Mesendoderm (in vitro differentiated cells): ENCODE results near the gene SMAP2.
"Not testable (repeated sequence)": the region's sequence is repeated elsewhere in the genome, so short reads cannot be mapped to it uniquely, and the experiment has no call there.

Source experiments
- DNase-seq: peaks from one replicate; pipeline ENCODE4 v3.0.0; 2013
- H2AK5ac ChIP-seq: 2 replicates; pipeline ENCODE4 v1.6.1; 2013; ENCODE audit warnings: low read length, inconsistent platforms
- H2BK120ac ChIP-seq: 2 replicates; pipeline ENCODE4 v1.6.1; 2013; ENCODE audit warnings: low read depth, mild to moderate bottlenecking, low read length, moderate library complexity, mixed read lengths
- H2BK15ac ChIP-seq: replicated peaks from 2 replicates; pipeline ENCODE4 v1.6.1; 2013; ENCODE audit warnings: low read depth, mild to moderate bottlenecking, moderate library complexity
- H2BK5ac ChIP-seq: 2 replicates; pipeline ENCODE4 v1.6.1; 2013; ENCODE audit warnings: low read length, inconsistent platforms
- H3K18ac ChIP-seq: 2 replicates; pipeline ENCODE4 v1.6.1; 2013; ENCODE audit warnings: mild to moderate bottlenecking, low read length, mixed read lengths
- H3K23ac ChIP-seq: one replicate; pipeline ENCODE4 v1.6.1; 2013; ENCODE audit warnings: low read length
- H3K27ac ChIP-seq: 2 replicates; pipeline ENCODE4 v1.5.1; 2013; ENCODE audit warnings: low read depth, mild to moderate bottlenecking, inconsistent platforms, low read length, moderate library complexity
- H3K27me3 ChIP-seq: 2 replicates; pipeline ENCODE4 v1.6.1; 2013; ENCODE audit warnings: low read length, control low read depth, mild to moderate bottlenecking, inconsistent platforms; ENCODE audit not compliant: insufficient read depth, poor library complexity
- H3K36me3 ChIP-seq: 2 replicates; pipeline ENCODE4 v1.6.1; 2013; ENCODE audit warnings: low read length, inconsistent platforms; ENCODE audit not compliant: control insufficient read depth, insufficient read depth
- H3K4ac ChIP-seq: one replicate; pipeline ENCODE4 v1.6.1; 2013; ENCODE audit warnings: low read depth, mild to moderate bottlenecking, low read length, moderate library complexity
- H3K4me1 ChIP-seq: 2 replicates; pipeline ENCODE4 v1.6.1; 2013; ENCODE audit warnings: low read depth, low read length, inconsistent platforms; ENCODE audit not compliant: control insufficient read depth
- H3K4me2 ChIP-seq: 2 replicates; pipeline ENCODE4 v1.6.1; 2013; ENCODE audit warnings: low read length
- H3K4me3 ChIP-seq: 2 replicates; pipeline ENCODE4 v1.5.1; 2013; ENCODE audit warnings: mild to moderate bottlenecking, low read length
- H3K56ac ChIP-seq: one replicate; pipeline ENCODE4 v1.6.1; 2013; ENCODE audit warnings: low read length
- H3K79me1 ChIP-seq: 2 replicates; pipeline ENCODE4 v1.6.1; 2013; ENCODE audit warnings: low read length, inconsistent platforms
- H3K79me2 ChIP-seq: 2 replicates; pipeline ENCODE4 v1.6.1; 2013; ENCODE audit warnings: mild to moderate bottlenecking, low read length; ENCODE audit not compliant: control insufficient read depth, insufficient read depth
- H3K9ac ChIP-seq: 2 replicates; pipeline ENCODE4 v1.6.1; 2013; ENCODE audit warnings: low read length, inconsistent platforms
- H4K5ac ChIP-seq: one replicate; pipeline ENCODE4 v1.6.1; 2013; ENCODE audit warnings: low read length
- H4K8ac ChIP-seq: one replicate; pipeline ENCODE4 v1.6.1; 2013; ENCODE audit warnings: low read depth, mild to moderate bottlenecking, control low read depth, low read length, moderate library complexity
- WGBS: extraction: QIAGEN DNeasy Blood & Tissue Kit; methylation state at CpG from one replicate; pipeline ENCODE4 v1.1.7; 2013; ENCODE audit warnings: low lambda C conversion rate, missing lambda C conversion rate; ENCODE audit not compliant: insufficient coverage; ENCODE audit errors: extremely low coverage; 5-methylcytosine and 5-hydroxymethylcytosine counted together

Gene SMAP2

GRCh38 chr1:40339420-40340323 is 33.9 kb upstream of the SMAP2 start:
- H2AK5ac ChIP-seq, result no peak overlapping the region
- no peak overlapping the region for H3K23ac ChIP-seq
- no peak overlapping the region for H3K56ac ChIP-seq
- DNase-seq, result no peak
- no peak overlapping the region for H3K4me3 ChIP-seq
- H3K18ac ChIP-seq, result no peak overlapping the region
- no peaks in the 10 kb centered on the region for H3K79me2 ChIP-seq
- no peaks in the 10 kb centered on the region for H3K36me3 ChIP-seq
- H3K4ac ChIP-seq, result no peak overlapping the region
- no peak overlapping the region for H3K9ac ChIP-seq
- H3K4me2 ChIP-seq, result no peak overlapping the region
- H3K27ac ChIP-seq, result no peak overlapping the region
- H3K27me3 ChIP-seq, result no peaks in the 10 kb centered on the region
- no peaks in the 10 kb centered on the region for H3K4me1 ChIP-seq
- H2BK120ac ChIP-seq, result no peak overlapping the region
- no peak overlapping the region for H2BK5ac ChIP-seq
- WGBS, result no CpG with 5 or more reads among the region's 6 CpGs
- H4K5ac ChIP-seq, result no peak overlapping the region
- no peak overlapping the region for H2BK15ac ChIP-seq
- no peaks in the 10 kb centered on the region for H3K79me1 ChIP-seq
- H4K8ac ChIP-seq, result no peak overlapping the region

- Histone ChIP-seq H3K9ac (no peak overlapping the region), H3K4me1 (no peaks in the 10 kb centered on the region), H4K5ac (no peak overlapping the region), H3K27ac (no peak overlapping the region), H4K8ac (no peak overlapping the region), H3K18ac (no peak overlapping the region), H3K23ac (no peak overlapping the region), H3K4me3 (no peak overlapping the region), H3K4ac (no peak overlapping the region), H3K79me2 (no peaks in the 10 kb centered on the region), H2BK120ac (no peak overlapping the region), H2AK5ac (no peak overlapping the region), H2BK5ac (no peak overlapping the region), H3K79me1 (no peaks in the 10 kb centered on the region), H2BK15ac (no peak overlapping the region), H3K27me3 (no peaks in the 10 kb centered on the region), H3K56ac (no peak overlapping the region), H3K4me2 (no peak overlapping the region), H3K36me3 (no peaks in the 10 kb centered on the region)
- no CpG with 5 or more reads among the region's 6 CpGs for WGBS
- DNase-seq, result no peak
Observed at GRCh38 chr1:40341491-40342380, 31.8 kb upstream of the SMAP2 start.

- H2BK120ac ChIP-seq, DNase-seq, H3K56ac ChIP-seq, H3K18ac ChIP-seq, H3K4me3 ChIP-seq, H3K36me3 ChIP-seq, H4K5ac ChIP-seq, H3K9ac ChIP-seq, H3K79me1 ChIP-seq, H3K79me2 ChIP-seq, H3K23ac ChIP-seq, H2BK5ac ChIP-seq, H4K8ac ChIP-seq, H2BK15ac ChIP-seq, H3K4me1 ChIP-seq, H3K4ac ChIP-seq, H2AK5ac ChIP-seq, H3K4me2 ChIP-seq, H3K27ac ChIP-seq, H3K27me3 ChIP-seq: not testable (repeated sequence)
- no CpG with 5 or more reads among the region's 3 CpGs for WGBS
Observed at GRCh38 chr1:40342381-40342717, 31.2 kb upstream of the SMAP2 start.

- Histone ChIP-seq H2BK15ac (no peak overlapping the region), H3K27me3 (no peaks in the 10 kb centered on the region), H4K5ac (no peak overlapping the region), H3K36me3 (no peaks in the 10 kb centered on the region), H3K79me1 (no peaks in the 10 kb centered on the region), H3K4me1 (no peaks in the 10 kb centered on the region), H4K8ac (no peak overlapping the region), H3K27ac (no peak overlapping the region), H2AK5ac (no peak overlapping the region), H3K18ac (no peak overlapping the region), H3K23ac (no peak overlapping the region), H3K4me3 (no peak overlapping the region), H3K4ac (no peak overlapping the region), H3K56ac (no peak overlapping the region), H3K9ac (no peak overlapping the region), H3K4me2 (no peak overlapping the region), H3K79me2 (no peaks in the 10 kb centered on the region), H2BK5ac (no peak overlapping the region), H2BK120ac (no peak overlapping the region)
- no peak for DNase-seq
- WGBS, result no CpG with 5 or more reads among the region's 6 CpGs
Observed at GRCh38 chr1:40344597-40344996, 28.9 kb upstream of the SMAP2 start.

- H3K4ac ChIP-seq, result no peak overlapping the region
- no peak overlapping the region for H2BK120ac ChIP-seq
- WGBS, result no CpG with 5 or more reads among the region's 2 CpGs
- no peak overlapping the region for H3K23ac ChIP-seq
- no peak overlapping the region for H2BK15ac ChIP-seq
- H3K27ac ChIP-seq, result no peak overlapping the region
- H2AK5ac ChIP-seq, result no peak overlapping the region
- no peaks in the 10 kb centered on the region for H3K79me2 ChIP-seq
- no peak overlapping the region for H3K4me2 ChIP-seq
- H4K5ac ChIP-seq, result no peak overlapping the region
- H3K36me3 ChIP-seq, result no peaks in the 10 kb centered on the region
- H3K4me3 ChIP-seq, result no peak overlapping the region
- no peak overlapping the region for H2BK5ac ChIP-seq
- no peaks in the 10 kb centered on the region for H3K27me3 ChIP-seq
- no peak overlapping the region for H3K56ac ChIP-seq
- H3K18ac ChIP-seq, result no peak overlapping the region
- no peak for DNase-seq
- no peaks in the 10 kb centered on the region for H3K4me1 ChIP-seq
- H4K8ac ChIP-seq, result no peak overlapping the region
- no peaks in the 10 kb centered on the region for H3K79me1 ChIP-seq
- H3K9ac ChIP-seq, result no peak overlapping the region
Observed at GRCh38 chr1:40350391-40350790, 23.1 kb upstream of the SMAP2 start.
